Measurements from ENCODE around the gene C10orf95. TPM values are rescaled to one million over a fixed set of nuclear protein-coding genes. Genes with fewer than 3 reads are reported as not detected.

The C10orf95 gene
- total and polyA plus RNA-seq, 2 of the 13 experiments (the other 11 are each of a cell fraction or from before 2014, with no cell fraction given), result 0.05 to 0.07 TPM

- TF ChIP-seq ZNF687 (CRISPR knock-in tag; IDR thresholded peaks at IDR 0.05), result peak; percentile 38; the same call in 1 of the 2 replicates
- peak; percentile 83 for TF ChIP-seq ZNF800 (CRISPR knock-in tag; IDR thresholded peaks at IDR 0.05)
- 0 out of 2 replicates have a peak, but pooled peaks have one; percentile 57 for TF ChIP-seq HNRNPL (IDR thresholded peaks at IDR 0.05; ENCODE audit: low read depth, low read length)
These were observed 42.4 kb downstream of the C10orf95 start (continued) for GRCh38 chr10:102408728-102409603.
